ENCODE results near the gene EFNA2.

Gene EFNA2

GRCh38 chr19:1267477-1268225 lies 18.0 kb upstream of the EFNA2 start:
- ChIA-PET CTCF (interaction anchor here (7.3 kb wide), 1 partner anchor 22 kb away, joined by 149 read pairs; no protein-coding TSS in a partner anchor), POLR2A (interaction anchor here (1.0 to 6.9 kb wide), 5 partner anchors 12 to 87 kb away, joined by 4 to 375 read pairs (median 8); partner anchors contain the start of genes ATP5F1D and CBARP)
- DNase-seq (ENCODE audit: extremely low spot score) = no peak
- TF ChIP-seq FOXM1 (IDR thresholded peaks at IDR 0.05; ENCODE audit: borderline replicate concordance) (0 out of 2 replicates have a peak, but pooled peaks have one; percentile 50), HDGF (IDR thresholded peaks at IDR 0.05; ENCODE audit: borderline replicate concordance) (no peak)

- ChIA-PET POLR2A (interaction anchor here (0.6 to 6.9 kb wide), 93 partner anchors 8 to 480 kb away, joined by 3 to 375 read pairs (median 5); partner anchors contain the start of genes ABCA7, ATP5F1D, CBARP and CNN2), CTCF (interaction anchor here (0.8 to 7.3 kb wide), 3 partner anchors 12 to 23 kb away, joined by 4 to 149 read pairs (median 4); no protein-coding TSS in a partner anchor)
- no peak for TF ChIP-seq ARNT (IDR thresholded peaks at IDR 0.05)
- TF ChIP-seq TARDBP (IDR thresholded peaks at IDR 0.05) = peak; percentile 58; the same call in 1 of the 2 replicates
- no peak for TF ChIP-seq HDGF (IDR thresholded peaks at IDR 0.05; ENCODE audit: borderline replicate concordance)
- TF ChIP-seq LEF1 (IDR thresholded peaks at IDR 0.05; ENCODE audit: borderline replicate concordance) = no peak
- no peak for DNase-seq (ENCODE audit: extremely low spot score)
Observed at GRCh38 chr19:1268226-1269064, 17.2 kb upstream of the EFNA2 start.

GRCh38 chr19:1269065-1269477 lies 16.6 kb upstream of the EFNA2 start, which contains the start of gene CIRBP:
Gene CIRBP, plus strand, starts transcription at chr19:1269332. Its CDS starts 1,602 bp downstream, at chr19:1270934.
- CTCF ChIA-PET = interaction anchor here (0.8 to 7.3 kb wide), 3 partner anchors 11 to 24 kb away, joined by 4 to 149 read pairs (median 4); no protein-coding TSS in a partner anchor

GRCh38 chr19:1269478-1270212 lies 16.0 kb upstream of the EFNA2 start:
- peak; percentile 73 for DNase-seq (ENCODE audit: extremely low spot score)
- ChIA-PET CTCF (interaction anchor here (0.8 to 7.3 kb wide), 3 partner anchors 10 to 24 kb away, joined by 4 to 149 read pairs (median 4); no protein-coding TSS in a partner anchor), POLR2A (interaction anchor here (0.8 to 6.9 kb wide), 48 partner anchors 8 to 481 kb away, joined by 3 to 375 read pairs (median 6); partner anchors contain the start of genes ABCA7, ATP5F1D, CBARP and CNN2)
- 0 out of 2 replicates have a peak, but pooled peaks have one; percentile 89 for TF ChIP-seq LEF1 (IDR thresholded peaks at IDR 0.05; ENCODE audit: borderline replicate concordance)
- no peak for TF ChIP-seq CTBP1 (IDR thresholded peaks at IDR 0.05; ENCODE audit: borderline replicate concordance)
- TF ChIP-seq PKNOX1 (IDR thresholded peaks at IDR 0.05) = peak; percentile 53; the same call in 1 of the 2 replicates
- no peak for TF ChIP-seq HDGF (IDR thresholded peaks at IDR 0.05; ENCODE audit: borderline replicate concordance)
- TF ChIP-seq ZNF384 (IDR thresholded peaks at IDR 0.05) = no peak
- TF ChIP-seq ARNT (IDR thresholded peaks at IDR 0.05) = peak; percentile 52; the same call in 1 of the 2 replicates
- TF ChIP-seq L3MBTL2 (conservative IDR thresholded peaks at IDR 0.05) = peak; percentile 69
- no peak for TF ChIP-seq SP1 (IDR thresholded peaks at IDR 0.05)

More at GRCh38 chr19:1269065-1269477, 16.6 kb upstream of the EFNA2 start, which contains the start of gene CIRBP:
- POLR2A ChIA-PET = interaction anchor here (0.6 to 6.9 kb wide), 92 partner anchors 9 to 480 kb away, joined by 3 to 375 read pairs (median 5); partner anchors contain the start of genes ABCA7, ATP5F1D, CBARP and CNN2
- DNase-seq (ENCODE audit: extremely low spot score) = peak; percentile 94
- TF ChIP-seq FOXM1 (IDR thresholded peaks at IDR 0.05; ENCODE audit: borderline replicate concordance) (peak; percentile 63; the same call in 1 of the 2 replicates), BHLHE40 (IDR thresholded peaks at IDR 0.05; ENCODE audit: borderline replicate concordance) (no peak), ELF4 (IDR thresholded peaks at IDR 0.05) (peak; percentile 77; the same call in 1 of the 2 replicates), TARDBP (IDR thresholded peaks at IDR 0.05) (no peak)

- POLR2A ChIA-PET = interaction anchor here (1.4 to 1.7 kb wide), 5 partner anchors 16 to 225 kb away, joined by 4 to 157 read pairs (median 12); no protein-coding TSS in a partner anchor
- TF ChIP-seq HDGF (IDR thresholded peaks at IDR 0.05; ENCODE audit: borderline replicate concordance) (no peak), LEF1 (IDR thresholded peaks at IDR 0.05; ENCODE audit: borderline replicate concordance) (no peak), NFRKB (IDR thresholded peaks at IDR 0.05) (no peak), CTBP1 (IDR thresholded peaks at IDR 0.05; ENCODE audit: borderline replicate concordance) (no peak), L3MBTL2 (conservative IDR thresholded peaks at IDR 0.05) (no peak), PKNOX1 (IDR thresholded peaks at IDR 0.05) (no peak), ARNT (IDR thresholded peaks at IDR 0.05) (no peak), BHLHE40 (IDR thresholded peaks at IDR 0.05; ENCODE audit: borderline replicate concordance) (no peak), FOXK2 (IDR thresholded peaks at IDR 0.05) (no peak)
- DNase-seq (ENCODE audit: extremely low spot score) = no peak
- CTCF ChIA-PET = no interaction called here
Observed at GRCh38 chr19:1270213-1270853, 15.3 kb upstream of the EFNA2 start.

All from HEK293T (cell line).